B cell (primary cell): ENCODE measurements around the gene C2CD4A.

Experiments used
- CTCF ChIP-seq: fragments of 200-600 bp; IDR thresholded peaks from one replicate; pipeline ENCODE4 v1.8.0; 2022; ENCODE audit warnings: antibody characterized with exemption, mild to moderate bottlenecking
- EZH2 ChIP-seq: IDR thresholded peaks from 2 replicates; pipeline ENCODE4 v1.6.1; 2012; ENCODE audit warnings: borderline replicate concordance, low read depth, mild to moderate bottlenecking, moderate library complexity, low read length; ENCODE audit not compliant: insufficient read depth, poor library complexity, severe bottlenecking

GRCh38 chr15:62107571-62108121 is 40.9 kb downstream of the C2CD4A start:
- no peak for TF ChIP-seq CTCF
- no peak for TF ChIP-seq EZH2
